Gastrocnemius medialis (tissue), 4 donors: ENCODE data around the gene TTLL5. TPM values are rescaled to one million over a fixed set of nuclear protein-coding genes. Genes with fewer than 3 reads are reported as not detected.
A peak's percentile ranks its signal among the peaks of the same experiment; 100 is the strongest.

Experiments used
- ATAC-seq, 2 donors: fragments of 150-250 bp; one replicate each; pipeline ENCODE4 v1.9.1; 2016
- DNase-seq, 2 donors: peaks; one replicate each; pipeline ENCODE4 v3.0.0-alpha.2; 2019
- H3K27ac ChIP-seq, 4 donors: fragments of 200-600 bp; sonication (generic); 1 replicate in 1 of 4; 2 replicates in 3 of 4; pipeline ENCODE4 v1.5.1; 2016 to 2018; ENCODE audit warnings: mild to moderate bottlenecking in 2 of 4, moderate library complexity in 1 of 4
- H3K27me3 ChIP-seq, 3 donors: fragments of 200-600 bp; sonication (generic) in 2 of 3; 1 replicate in 1 of 3; 2 replicates in 2 of 3; pipeline versions ENCODE4 v1.5.1 to v1.6.0; 2016 to 2019; ENCODE audit warnings: mild to moderate bottlenecking in 1 of 3, moderate library complexity in 1 of 3
- H3K36me3 ChIP-seq, 2 donors: fragments of 200-600 bp; sonication (generic) in 1 of 2; one replicate each; pipeline ENCODE4 v1.5.1; 2017 to 2018
- H3K4me1 ChIP-seq, 2 donors: fragments of 200-600 bp; sonication (generic) in 1 of 2; one replicate each; pipeline ENCODE4 v1.5.1; 2016 to 2017; ENCODE audit warnings: mild to moderate bottlenecking in 2 of 2
- H3K4me3 ChIP-seq, 4 donors: fragments of 200-600 bp; sonication (generic) in 3 of 4; 1 replicate in 1 of 4; 2 replicates in 3 of 4; pipeline ENCODE4 v1.5.1; 2016 to 2019; ENCODE audit warnings: mild to moderate bottlenecking in 2 of 4
- H3K9me3 ChIP-seq, 3 donors: fragments of 200-600 bp; sonication (generic) in 2 of 3; 1 replicate in 1 of 3; 2 replicates in 2 of 3; pipeline ENCODE4 v1.5.1; 2016 to 2019
- POLR2A ChIP-seq, 2 donors: fragments of 450-650 bp; IDR thresholded peaks; one replicate each; pipeline ENCODE4 v1.6.1; 2017; ENCODE audit warnings: antibody characterized with exemption in 2 of 2, mild to moderate bottlenecking in 2 of 2, moderate library complexity in 2 of 2
- in situ Hi-C, 4 donors: fragments of 200-750 bp; cut with MboI; loops; one replicate each; pipeline versions ENCODE4 v1.15.0 to v1.8.0; 2017; ENCODE audit warnings: low sequenced_read_pairs in 4 of 4
- intact Hi-C: fragments of 100-400 bp; cut with DNase I; formaldehyde crosslinking; loops from one replicate; pipeline ENCODE4 v1.15.1; 2023; ENCODE audit warnings: low total_unique reads
- total RNA-seq, 4 donors: library from RNA; depleted of rRNA; stranded (reverse); fragments of >200 nt; gene quantifications; one replicate each; pipeline versions ENCODE4 v1.1.0 to v1.2.3, GENCODE V29; 2016
- TF ChIP-seq, protein P1 (sequence below), 5 experiments: fragments of 450-650 bp in 3 of 5; fragments of 200-600 bp in 2 of 5; sonication (generic) in 2 of 5; IDR thresholded peaks in 4 of 5; conservative IDR thresholded peaks in 1 of 5; 1 replicate in 4 of 5; 2 replicates in 1 of 5; pipeline ENCODE4 v1.5.1; 2016 to 2019; ENCODE audit warnings: antibody characterized with exemption in 5 of 5, mild to moderate bottlenecking in 3 of 5, moderate library complexity in 3 of 5

Gene TTLL5
- total RNA-seq, 4 donors from 2014 or later, result 9.1 to 36.0 (median 16.4) TPM

GRCh38 chr14:75723716-75724115, 62.7 kb downstream of the TTLL5 start:
- no peaks in the 10 kb centered on the region for H3K9me3 ChIP-seq
- H3K4me3 ChIP-seq, result no peak overlapping the region
- no peak for TF ChIP-seq POLR2A (IDR thresholded peaks at IDR 0.05)
- TF ChIP-seq, protein P1, sequence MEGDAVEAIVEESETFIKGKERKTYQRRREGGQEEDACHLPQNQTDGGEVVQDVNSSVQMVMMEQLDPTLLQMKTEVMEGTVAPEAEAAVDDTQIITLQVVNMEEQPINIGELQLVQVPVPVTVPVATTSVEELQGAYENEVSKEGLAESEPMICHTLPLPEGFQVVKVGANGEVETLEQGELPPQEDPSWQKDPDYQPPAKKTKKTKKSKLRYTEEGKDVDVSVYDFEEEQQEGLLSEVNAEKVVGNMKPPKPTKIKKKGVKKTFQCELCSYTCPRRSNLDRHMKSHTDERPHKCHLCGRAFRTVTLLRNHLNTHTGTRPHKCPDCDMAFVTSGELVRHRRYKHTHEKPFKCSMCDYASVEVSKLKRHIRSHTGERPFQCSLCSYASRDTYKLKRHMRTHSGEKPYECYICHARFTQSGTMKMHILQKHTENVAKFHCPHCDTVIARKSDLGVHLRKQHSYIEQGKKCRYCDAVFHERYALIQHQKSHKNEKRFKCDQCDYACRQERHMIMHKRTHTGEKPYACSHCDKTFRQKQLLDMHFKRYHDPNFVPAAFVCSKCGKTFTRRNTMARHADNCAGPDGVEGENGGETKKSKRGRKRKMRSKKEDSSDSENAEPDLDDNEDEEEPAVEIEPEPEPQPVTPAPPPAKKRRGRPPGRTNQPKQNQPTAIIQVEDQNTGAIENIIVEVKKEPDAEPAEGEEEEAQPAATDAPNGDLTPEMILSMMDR (IDR thresholded peaks at IDR 0.05 in 4 of 5, conservative IDR thresholded peaks at IDR 0.05 in 1 of 5), result no peak
- no peak for DNase-seq
- peak overlapping the region; percentile 47 to 71 (median 60) for H3K27ac ChIP-seq
- no peaks in the 10 kb centered on the region for H3K27me3 ChIP-seq
- no peak for ATAC-seq
- in situ Hi-C loops, result loop anchor here in 1 of 4 donors (25.0 kb wide), 1 partner anchor 664 kb away; the partner anchor contains the start of gene ESRRB
- H3K36me3 ChIP-seq, result no peaks in the 10 kb centered on the region
- intact Hi-C loops, result no loop called here
- H3K4me1 ChIP-seq, result peaks cover 50 to 59% of the 10 kb centered on the region in 2 donors

DNA sequence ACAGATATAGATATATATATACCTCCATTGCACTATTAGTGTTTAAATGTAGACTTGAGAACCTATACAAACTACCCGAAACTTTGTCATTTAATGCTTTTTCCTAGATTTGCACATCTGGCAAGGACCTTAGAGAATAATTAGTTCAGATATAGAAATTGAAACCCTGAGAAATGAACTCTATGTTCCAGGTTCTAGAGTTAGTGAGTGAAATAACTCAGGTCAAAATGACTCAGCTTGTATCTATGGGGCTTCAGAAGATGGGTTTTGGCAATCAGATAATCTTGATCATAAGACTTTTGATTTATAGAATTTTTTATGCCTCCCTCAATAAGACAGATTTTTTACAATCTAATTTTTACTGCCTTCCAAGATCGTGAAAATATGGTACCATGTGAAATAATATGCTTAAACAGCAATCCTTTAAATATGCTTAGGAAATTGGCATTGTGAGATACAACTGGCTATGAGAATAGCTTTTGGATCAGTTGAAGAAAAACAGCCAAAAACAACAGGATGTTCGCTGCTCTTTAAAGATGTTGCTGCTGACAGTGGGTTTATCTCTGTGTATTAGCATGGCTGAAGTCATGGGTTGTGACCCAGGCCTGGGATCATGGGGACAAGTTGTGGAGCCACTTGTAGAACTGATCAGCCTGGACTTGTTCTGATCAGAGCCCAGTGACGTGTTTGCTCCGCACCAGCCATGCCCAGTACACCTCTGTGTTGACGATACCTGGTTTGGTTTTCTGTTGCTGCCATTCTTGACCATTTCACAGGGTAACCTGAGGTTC, 63.6 kb downstream of the TTLL5 start:
- intact Hi-C loops (no loop called here), in situ Hi-C loops (loop anchor here in 1 of 4 donors (25.0 kb wide), 1 partner anchor 663 kb away; the partner anchor contains the start of gene ESRRB)
- Histone ChIP-seq H3K27me3 (no peaks in the 10 kb centered on the region), H3K4me3 (no peak overlapping the region), H3K9me3 (no peaks in the 10 kb centered on the region), H3K36me3 (no peaks in the 10 kb centered on the region), H3K27ac (peak overlapping the region; percentile 47 to 71 (median 60)), H3K4me1 (peaks cover 42 to 50% of the 10 kb centered on the region in 2 donors)
- ATAC-seq (peak in 1 of 2 donors; percentile 29), DNase-seq (peak in 1 of 2 donors; percentile 23)
- no peak for TF ChIP-seq POLR2A (IDR thresholded peaks at IDR 0.05)
- TF ChIP-seq, protein P1 (IDR thresholded peaks at IDR 0.05 in 4 of 5, conservative IDR thresholded peaks at IDR 0.05 in 1 of 5), result no peak

DNA sequence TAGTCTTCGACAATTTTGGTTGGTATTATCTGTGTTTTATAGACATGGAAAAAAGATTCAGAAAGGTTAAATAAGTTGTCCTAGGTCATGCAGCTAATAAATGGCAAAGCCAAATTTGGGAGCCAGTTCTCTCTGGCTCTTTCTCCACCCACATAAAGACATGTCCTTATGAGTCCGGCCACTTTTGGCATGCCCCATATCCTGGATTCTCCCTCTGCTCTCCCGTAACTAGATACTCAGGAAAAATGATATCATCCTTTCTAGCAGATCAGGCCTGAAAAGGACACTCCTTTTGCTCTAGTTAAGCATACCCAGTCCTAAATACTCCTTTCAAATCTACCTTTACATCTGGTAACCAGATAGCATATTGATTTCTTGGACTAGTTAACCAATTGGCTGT, 64.4 kb downstream of the TTLL5 start:
- DNase-seq (peak; percentile 64 to 71), ATAC-seq (peak; percentile 97)
- H3K27ac ChIP-seq, result peak overlapping the region; percentile 47 to 71 (median 60)
- in situ Hi-C loops (no loop called here), intact Hi-C loops (no loop called here)
- no peaks in the 10 kb centered on the region for H3K36me3 ChIP-seq
- H3K27me3 ChIP-seq, result no peaks in the 10 kb centered on the region
- TF ChIP-seq POLR2A (IDR thresholded peaks at IDR 0.05), result no peak
- TF ChIP-seq, protein P1 (IDR thresholded peaks at IDR 0.05 in 4 of 5, conservative IDR thresholded peaks at IDR 0.05 in 1 of 5), result no peak
- H3K4me1 ChIP-seq, result peaks cover 33 to 42% of the 10 kb centered on the region in 2 donors
- no peak overlapping the region for H3K4me3 ChIP-seq
- H3K9me3 ChIP-seq, result no peaks in the 10 kb centered on the region

DNA sequence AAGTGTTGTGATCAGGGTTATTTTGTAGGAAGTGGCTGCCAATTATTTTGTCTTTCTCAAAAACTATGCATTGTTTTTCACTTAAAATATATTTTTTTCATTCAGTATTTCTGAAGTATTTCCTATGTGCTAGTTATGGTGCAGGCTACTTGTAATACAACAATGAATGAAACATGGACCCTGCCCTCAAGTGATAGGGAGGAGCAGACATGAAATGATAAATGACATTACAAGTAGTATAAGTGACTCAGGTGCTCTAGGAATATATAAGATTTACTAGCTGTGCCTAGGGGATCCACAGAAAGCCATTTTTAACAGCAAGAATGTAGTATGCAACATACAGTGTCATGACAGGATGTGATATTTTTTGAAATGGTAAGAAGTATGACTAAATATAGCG, 65.3 kb downstream of the TTLL5 start:
- no peak for DNase-seq
- Histone ChIP-seq H3K36me3 (no peaks in the 10 kb centered on the region), H3K27ac (peak overlapping the region in 3 of 4 donors; percentile 20 to 71 (median 62)), H3K9me3 (no peaks in the 10 kb centered on the region), H3K27me3 (no peaks in the 10 kb centered on the region), H3K4me1 (peaks cover 25 to 34% of the 10 kb centered on the region in 2 donors), H3K4me3 (no peak overlapping the region)
- TF ChIP-seq, protein P1 (IDR thresholded peaks at IDR 0.05 in 4 of 5, conservative IDR thresholded peaks at IDR 0.05 in 1 of 5), result no peak
- TF ChIP-seq POLR2A (IDR thresholded peaks at IDR 0.05), result no peak
- ATAC-seq, result no peak
- intact Hi-C loops (no loop called here), in situ Hi-C loops (no loop called here)
